A673 (cell line): ENCODE data around the gene MALT1. TPM values are rescaled to one million over a fixed set of nuclear protein-coding genes. Genes with fewer than 3 reads are reported as not detected.
"Not testable (repeated sequence)": the region's sequence is repeated elsewhere in the genome, so short reads cannot be mapped to it uniquely, and the experiment has no call there.

ENCODE experiments used
- BruUV-seq: library from RNA; stranded (reverse); fragments of 400-500 nt; replicated peaks from 2 replicates; lab custom pipeline; 2021; lab: Mats Ljungman, UMichigan
- CTCF ChIA-PET: fragments of 300-600 bp; sonication (Branson Sonifier 250); formaldehyde crosslinking; loops from one replicate; lab custom pipeline; 2022; ENCODE audit warnings: antibody characterized with exemption; lab: Charles Lee
- POLR2A ChIA-PET: fragments of 300-600 bp; sonication (Branson Sonifier 250); formaldehyde crosslinking; loops from one replicate; lab custom pipeline; 2022; ENCODE audit warnings: antibody characterized with exemption; ENCODE audit not compliant: low non-redundant PET; lab: Charles Lee
- DNase-seq: peaks from one replicate; pipeline ENCODE4 v3.0.0-alpha.2; 2015; ENCODE audit warnings: low spot score
- H3K27ac ChIP-seq: fragments of 200-600 bp; sonication (generic); 2 replicates; pipeline ENCODE4 v1.5.1; 2016; ENCODE audit warnings: mixed run types, low read depth, mild to moderate bottlenecking, mixed read lengths, antibody characterized with exemption, low read length; ENCODE audit not compliant: poor library complexity, severe bottlenecking
- H3K27me3 ChIP-seq: fragments of 200-600 bp; sonication (generic); replicated peaks from 2 replicates; pipeline ENCODE4 v1.6.1; 2017; ENCODE audit warnings: mixed run types, low read depth, mild to moderate bottlenecking, mixed read lengths, antibody characterized with exemption, low read length; ENCODE audit not compliant: insufficient read depth, poor library complexity
- H3K36me3 ChIP-seq: fragments of 200-600 bp; sonication (generic); 2 replicates; pipeline ENCODE4 v1.6.1; 2016; ENCODE audit warnings: mixed run types, mild to moderate bottlenecking, mixed read lengths, antibody characterized with exemption, low read length; ENCODE audit not compliant: insufficient read depth, poor library complexity, severe bottlenecking
- H3K4me1 ChIP-seq: fragments of 200-600 bp; sonication (generic); 2 replicates; pipeline ENCODE4 v1.6.1; 2017; ENCODE audit warnings: mixed run types, mild to moderate bottlenecking, mixed read lengths, antibody characterized with exemption, low read length; ENCODE audit not compliant: insufficient read depth, poor library complexity, severe bottlenecking
- H3K4me3 ChIP-seq: fragments of 200-600 bp; sonication (generic); 2 replicates; pipeline ENCODE4 v1.5.1; 2016; ENCODE audit warnings: low read depth, mixed run types, mild to moderate bottlenecking, mixed read lengths, low read length; ENCODE audit not compliant: poor library complexity, severe bottlenecking
- H3K9me3 ChIP-seq: fragments of 200-600 bp; sonication (generic); 2 replicates; pipeline ENCODE4 v1.6.1; 2016; ENCODE audit warnings: mixed run types, low read depth, mild to moderate bottlenecking, mixed read lengths, antibody characterized with exemption, low read length; ENCODE audit not compliant: poor library complexity, severe bottlenecking
- EZH2 ChIP-seq: fragments of 200-600 bp; sonication (generic); IDR thresholded peaks from 2 replicates; pipeline ENCODE4 v1.6.1; 2017; ENCODE audit warnings: borderline replicate concordance, low read depth, mild to moderate bottlenecking, mixed read lengths, antibody characterized with exemption, low read length; ENCODE audit not compliant: poor library complexity, severe bottlenecking
- intact Hi-C: fragments of 100-400 bp; cut with micrococcal nuclease; formaldehyde crosslinking; loops from one replicate; pipeline ENCODE4 v1.10.0; 2022; ENCODE audit not compliant: unreplicated experiment
- total RNA-seq: library from RNA; stranded (reverse); gene quantifications from 2 replicates; pipeline ENCODE4 v1.2.3, GENCODE V29; 2021
- TF ChIP-seq, protein P1 (sequence below): fragments of 300-800, 200-600 bp; sonication (generic); conservative IDR thresholded peaks from 2 replicates; pipeline ENCODE4 v1.5.1; 2017; ENCODE audit warnings: low read depth, mild to moderate bottlenecking, antibody characterized with exemption, low read length, moderate library complexity, mixed read lengths

The MALT1 gene
- total RNA-seq, 1 experiment from 2014 or later: 23.0 TPM

DNA sequence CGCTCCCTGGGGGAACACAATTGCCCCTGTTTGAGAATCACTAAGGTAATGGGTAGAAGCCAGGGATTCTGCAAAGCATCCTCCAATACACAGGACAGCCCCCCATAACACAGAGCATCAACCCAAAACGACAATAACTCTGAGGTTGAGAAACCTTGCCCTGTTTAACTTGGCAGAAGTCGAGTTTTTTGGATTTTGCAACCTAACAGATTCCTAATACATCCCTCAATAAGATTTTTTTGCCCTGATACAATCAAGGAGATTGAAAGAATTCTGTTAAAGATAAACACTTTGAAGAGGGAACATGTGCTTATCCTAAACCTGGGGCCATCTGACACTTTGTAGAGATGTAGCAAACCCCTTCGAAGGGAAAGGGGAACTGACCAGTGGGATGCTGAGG is 100.9 kb downstream of the MALT1 start:
- Histone ChIP-seq H3K27me3 (no peaks in the 10 kb centered on the region), H3K36me3 (no peaks in the 10 kb centered on the region), H3K4me1 (peaks cover 23% of the 10 kb centered on the region), H3K27ac (no peak overlapping the region), H3K9me3 (no peaks in the 10 kb centered on the region), H3K4me3 (no peak overlapping the region)
- CTCF ChIA-PET: interaction anchor here (0.6 kb wide), 1 partner anchor 99 kb away, joined by 5 read pairs; no protein-coding TSS in a partner anchor
- intact Hi-C loops: no loop called here
- POLR2A ChIA-PET: no interaction called here
- no peak for DNase-seq
- no peak for TF ChIP-seq EZH2
- TF ChIP-seq, protein P1, sequence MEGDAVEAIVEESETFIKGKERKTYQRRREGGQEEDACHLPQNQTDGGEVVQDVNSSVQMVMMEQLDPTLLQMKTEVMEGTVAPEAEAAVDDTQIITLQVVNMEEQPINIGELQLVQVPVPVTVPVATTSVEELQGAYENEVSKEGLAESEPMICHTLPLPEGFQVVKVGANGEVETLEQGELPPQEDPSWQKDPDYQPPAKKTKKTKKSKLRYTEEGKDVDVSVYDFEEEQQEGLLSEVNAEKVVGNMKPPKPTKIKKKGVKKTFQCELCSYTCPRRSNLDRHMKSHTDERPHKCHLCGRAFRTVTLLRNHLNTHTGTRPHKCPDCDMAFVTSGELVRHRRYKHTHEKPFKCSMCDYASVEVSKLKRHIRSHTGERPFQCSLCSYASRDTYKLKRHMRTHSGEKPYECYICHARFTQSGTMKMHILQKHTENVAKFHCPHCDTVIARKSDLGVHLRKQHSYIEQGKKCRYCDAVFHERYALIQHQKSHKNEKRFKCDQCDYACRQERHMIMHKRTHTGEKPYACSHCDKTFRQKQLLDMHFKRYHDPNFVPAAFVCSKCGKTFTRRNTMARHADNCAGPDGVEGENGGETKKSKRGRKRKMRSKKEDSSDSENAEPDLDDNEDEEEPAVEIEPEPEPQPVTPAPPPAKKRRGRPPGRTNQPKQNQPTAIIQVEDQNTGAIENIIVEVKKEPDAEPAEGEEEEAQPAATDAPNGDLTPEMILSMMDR: no peak
- BruUV-seq: no TSS peak

DNA sequence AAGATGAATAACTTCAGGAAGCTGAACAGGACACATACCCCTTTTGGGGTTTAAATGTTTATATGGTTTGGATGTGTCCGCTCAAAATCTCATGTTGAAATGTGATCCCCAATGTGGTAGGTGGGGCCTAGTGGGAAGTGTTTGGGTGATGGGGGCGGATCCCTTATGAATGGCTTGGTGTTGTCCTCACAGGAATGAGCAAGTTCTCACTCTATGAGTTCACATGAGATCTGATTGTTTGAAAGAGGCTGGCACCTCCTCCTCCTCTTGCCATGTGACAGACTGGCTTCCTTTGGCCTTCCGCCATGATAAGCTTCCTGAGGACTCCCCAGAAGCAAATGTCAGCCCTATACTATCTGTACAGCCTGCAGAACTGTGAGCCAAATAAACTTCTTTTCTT is 104.8 kb downstream of the MALT1 start:
- TF ChIP-seq EZH2: no peak
- TF ChIP-seq, protein P1: no peak
- ChIA-PET CTCF (interaction anchor here (0.5 to 1.4 kb wide), 2 partner anchors 294 to 532 kb away, joined by 4 to 7 read pairs; no protein-coding TSS in a partner anchor), POLR2A (no interaction called here)
- Histone ChIP-seq H3K36me3 (no peaks in the 10 kb centered on the region), H3K27me3 (no peaks in the 10 kb centered on the region), H3K27ac (no peak overlapping the region), H3K4me3 (no peak overlapping the region), H3K9me3 (no peaks in the 10 kb centered on the region), H3K4me1 (peaks cover 27% of the 10 kb centered on the region)
- no TSS peak for BruUV-seq
- intact Hi-C loops: loop anchor here (5.0 kb wide), 1 partner anchor 471 kb away; no protein-coding TSS in a partner anchor
- peak; percentile 68 for DNase-seq

DNA sequence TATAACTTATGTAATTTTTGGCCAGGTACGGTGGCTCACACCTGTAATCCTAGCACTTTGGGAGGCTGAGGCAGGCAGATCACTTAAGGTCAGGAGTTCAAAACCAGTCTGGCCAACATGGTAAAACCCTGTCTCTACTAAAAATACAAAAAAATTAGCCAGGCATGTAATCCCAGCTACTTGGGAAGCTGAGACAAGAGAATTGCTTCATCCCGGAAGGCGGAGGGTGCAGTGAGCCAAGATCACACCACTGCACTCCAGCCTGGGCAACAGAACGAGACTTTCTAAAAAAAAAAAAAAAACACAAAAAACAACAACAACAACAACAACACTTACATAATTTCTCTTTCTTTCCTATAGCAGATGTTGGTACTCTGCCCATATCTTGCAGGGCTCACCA is 105.3 kb downstream of the MALT1 start:
- POLR2A ChIA-PET, H3K27ac ChIP-seq, H3K27me3 ChIP-seq, H3K36me3 ChIP-seq, BruUV-seq, DNase-seq, H3K4me3 ChIP-seq, H3K9me3 ChIP-seq: not testable (repeated sequence)
- intact Hi-C loops: loop anchor here (5.0 kb wide), 1 partner anchor 471 kb away; no protein-coding TSS in a partner anchor
- CTCF ChIA-PET: interaction anchor here (1.4 kb wide), 1 partner anchor 294 kb away, joined by 4 read pairs; no protein-coding TSS in a partner anchor
- H3K4me1 ChIP-seq: peaks cover 32% of the 10 kb centered on the region

DNA sequence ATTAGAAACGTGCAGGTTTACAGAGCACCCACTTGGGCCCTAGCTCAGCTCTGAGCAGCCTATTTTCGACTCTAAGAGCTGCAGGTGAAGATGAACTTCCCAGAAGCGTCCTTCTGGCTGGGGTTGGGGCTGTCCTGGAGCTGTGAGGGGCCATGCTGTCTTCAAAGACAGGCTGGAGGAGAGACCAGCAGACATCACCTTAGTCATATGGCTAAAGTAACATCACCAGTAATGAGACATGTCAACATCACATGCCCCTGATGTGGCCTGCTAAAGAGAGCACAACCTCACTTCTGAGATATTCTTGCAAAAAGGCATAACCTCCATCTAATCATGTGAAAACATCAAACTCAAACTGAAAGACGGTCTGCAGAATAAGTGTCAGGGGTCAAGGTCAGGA is 106.2 kb downstream of the MALT1 start:
- intact Hi-C loops: loop anchor here (5.0 kb wide), 1 partner anchor 470 kb away; no protein-coding TSS in a partner anchor
- H3K36me3 ChIP-seq: no peaks in the 10 kb centered on the region
- peaks cover 37% of the 10 kb centered on the region for H3K4me1 ChIP-seq
- TF ChIP-seq, protein P1: no peak
- TF ChIP-seq EZH2: no peak
- CTCF ChIA-PET: no interaction called here
- H3K4me3 ChIP-seq: no peak overlapping the region
- BruUV-seq: no TSS peak
- H3K27me3 ChIP-seq: no peaks in the 10 kb centered on the region
- H3K9me3 ChIP-seq: no peaks in the 10 kb centered on the region
- DNase-seq: no peak
- H3K27ac ChIP-seq: no peak overlapping the region
- POLR2A ChIA-PET: no interaction called here
